A549 (cell line): ENCODE measurements around the gene SNAPC5.

Experiments
- BHLHE40 ChIP-seq: IDR thresholded peaks from 2 replicates; pipeline ENCODE4 v1.6.1; 2012; ENCODE audit warnings: low read depth, low read length, inconsistent platforms
- CEBPB ChIP-seq, 2 experiments: fragments of >200 bp in 1 of 2; sonication (Bioruptor Twin) in 1 of 2; formaldehyde crosslinking in 1 of 2; IDR thresholded peaks; 2 replicates each; pipeline ENCODE4 v1.6.1; 2012 to 2016
- CHD2 ChIP-seq: fragments of 150-350 bp; IDR thresholded peaks from 2 replicates; pipeline ENCODE4 v1.6.1; 2014; ENCODE audit warnings: low read length; ENCODE audit not compliant: partially characterized antibody
- EHMT2 ChIP-seq: fragments of 200-600 bp; sonication (generic); IDR thresholded peaks from 2 replicates; pipeline ENCODE4 v1.6.1; 2016; ENCODE audit warnings: antibody characterized with exemption, low read depth, mild to moderate bottlenecking, moderate library complexity
- EP300 ChIP-seq, 2 experiments: fragments of >200 bp; sonication (Bioruptor Twin); formaldehyde crosslinking; IDR thresholded peaks; 2 replicates in 1 of 2; 3 replicates in 1 of 2; pipeline ENCODE4 v1.6.1; 2016 to 2017
- ESRRA ChIP-seq: fragments of 150-350 bp; IDR thresholded peaks from 2 replicates; pipeline ENCODE4 v1.6.1; 2014; ENCODE audit warnings: mild to moderate bottlenecking, low read length, borderline replicate concordance
- FOSL2 ChIP-seq, 2 experiments: fragments of 450-650 bp in 1 of 2; fragments of >200 bp in 1 of 2; sonication (Bioruptor Twin) in 1 of 2; formaldehyde crosslinking; IDR thresholded peaks; 2 replicates each; pipeline versions ENCODE4 v1.5.0 to v1.6.1; 2016 to 2020; ENCODE audit warnings: mild to moderate bottlenecking in 1 of 2, moderate library complexity in 1 of 2
- NFE2L2 ChIP-seq: fragments of 150-350 bp; conservative IDR thresholded peaks from 2 replicates; pipeline ENCODE4 v1.6.1; 2014; ENCODE audit warnings: low read length
- PHF8 ChIP-seq: fragments of 200-600 bp; sonication (generic); IDR thresholded peaks from 2 replicates; pipeline ENCODE4 v1.6.1; 2016; ENCODE audit warnings: low read depth, mild to moderate bottlenecking, antibody characterized with exemption, moderate library complexity, borderline replicate concordance
- POLR2A ChIP-seq: IDR thresholded peaks from 2 replicates; pipeline ENCODE4 v1.6.1; 2012; ENCODE audit warnings: mild to moderate bottlenecking, low read length
- RAD21 ChIP-seq, 2 experiments: fragments of >200 bp in 1 of 2; sonication (Bioruptor Twin) in 1 of 2; formaldehyde crosslinking in 1 of 2; IDR thresholded peaks in 1 of 2; conservative IDR thresholded peaks in 1 of 2; 2 replicates in 1 of 2; 3 replicates in 1 of 2; pipeline ENCODE4 v1.6.1; 2012 to 2018; ENCODE audit warnings: inconsistent platforms in 1 of 2
- RFX5 ChIP-seq: fragments of 450-650 bp; IDR thresholded peaks from 2 replicates; pipeline ENCODE4 v1.7.1; 2014; ENCODE audit warnings: antibody characterized with exemption, mild to moderate bottlenecking, moderate library complexity
- TF ChIP-seq, protein P1 (sequence below): fragments of >200 bp; sonication (Bioruptor Twin); formaldehyde crosslinking; IDR thresholded peaks from 3 replicates; pipeline ENCODE4 v1.5.1; 2016

DNA sequence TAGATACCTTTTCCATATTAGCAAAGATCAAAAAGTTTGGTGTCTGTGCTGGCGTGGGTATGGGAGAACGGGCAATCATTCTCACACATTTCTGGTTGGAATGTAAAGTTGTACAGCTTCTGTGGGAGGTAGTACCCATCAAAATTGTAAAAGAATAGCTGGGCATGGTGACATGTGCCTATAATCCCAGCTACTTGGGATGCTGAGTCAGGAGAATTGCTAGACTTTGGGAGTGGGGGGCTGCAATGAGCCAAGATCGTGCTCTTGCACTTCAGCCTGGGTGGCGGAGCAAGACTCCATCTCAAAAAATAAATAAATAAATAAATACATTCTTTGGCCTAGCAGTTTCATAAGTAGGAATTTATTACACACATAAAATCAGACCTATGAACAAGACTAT, 45.3 kb upstream of the SNAPC5 start:
- TF ChIP-seq, protein P1, sequence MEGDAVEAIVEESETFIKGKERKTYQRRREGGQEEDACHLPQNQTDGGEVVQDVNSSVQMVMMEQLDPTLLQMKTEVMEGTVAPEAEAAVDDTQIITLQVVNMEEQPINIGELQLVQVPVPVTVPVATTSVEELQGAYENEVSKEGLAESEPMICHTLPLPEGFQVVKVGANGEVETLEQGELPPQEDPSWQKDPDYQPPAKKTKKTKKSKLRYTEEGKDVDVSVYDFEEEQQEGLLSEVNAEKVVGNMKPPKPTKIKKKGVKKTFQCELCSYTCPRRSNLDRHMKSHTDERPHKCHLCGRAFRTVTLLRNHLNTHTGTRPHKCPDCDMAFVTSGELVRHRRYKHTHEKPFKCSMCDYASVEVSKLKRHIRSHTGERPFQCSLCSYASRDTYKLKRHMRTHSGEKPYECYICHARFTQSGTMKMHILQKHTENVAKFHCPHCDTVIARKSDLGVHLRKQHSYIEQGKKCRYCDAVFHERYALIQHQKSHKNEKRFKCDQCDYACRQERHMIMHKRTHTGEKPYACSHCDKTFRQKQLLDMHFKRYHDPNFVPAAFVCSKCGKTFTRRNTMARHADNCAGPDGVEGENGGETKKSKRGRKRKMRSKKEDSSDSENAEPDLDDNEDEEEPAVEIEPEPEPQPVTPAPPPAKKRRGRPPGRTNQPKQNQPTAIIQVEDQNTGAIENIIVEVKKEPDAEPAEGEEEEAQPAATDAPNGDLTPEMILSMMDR = no peak
- no peak for TF ChIP-seq NFE2L2
- TF ChIP-seq RFX5 = no peak
- no peak for TF ChIP-seq EP300 (IDR thresholded peaks at IDR 0.05)
- no peak for TF ChIP-seq EHMT2
- TF ChIP-seq BHLHE40 = no peak
- TF ChIP-seq ESRRA = no peak
- TF ChIP-seq CHD2 = no peak
- TF ChIP-seq POLR2A = no peak
- no peak for TF ChIP-seq PHF8
- no peak for TF ChIP-seq CEBPB (IDR thresholded peaks at IDR 0.05)
- no peak for TF ChIP-seq RAD21 (conservative IDR thresholded peaks at IDR 0.05 in 1 of 2, IDR thresholded peaks at IDR 0.05 in 1 of 2)
- TF ChIP-seq FOSL2 (IDR thresholded peaks at IDR 0.05) = no peak
- TF ChIP-seq FOSL2 (CRISPR knock-in tag; IDR thresholded peaks at IDR 0.05) = no peak
